Iris pigment epithelial cell (primary cell): ENCODE measurements around the gene AMOTL2.

Experiments
- DNase-seq: peaks from one replicate; pipeline ENCODE4 v3.0.0-alpha.2; 2011; ENCODE audit warnings: low read depth

Gene AMOTL2

GRCh38 chr3:134314588-134315285, 59.5 kb downstream of the AMOTL2 start:
- DNase-seq: no peak

DNA sequence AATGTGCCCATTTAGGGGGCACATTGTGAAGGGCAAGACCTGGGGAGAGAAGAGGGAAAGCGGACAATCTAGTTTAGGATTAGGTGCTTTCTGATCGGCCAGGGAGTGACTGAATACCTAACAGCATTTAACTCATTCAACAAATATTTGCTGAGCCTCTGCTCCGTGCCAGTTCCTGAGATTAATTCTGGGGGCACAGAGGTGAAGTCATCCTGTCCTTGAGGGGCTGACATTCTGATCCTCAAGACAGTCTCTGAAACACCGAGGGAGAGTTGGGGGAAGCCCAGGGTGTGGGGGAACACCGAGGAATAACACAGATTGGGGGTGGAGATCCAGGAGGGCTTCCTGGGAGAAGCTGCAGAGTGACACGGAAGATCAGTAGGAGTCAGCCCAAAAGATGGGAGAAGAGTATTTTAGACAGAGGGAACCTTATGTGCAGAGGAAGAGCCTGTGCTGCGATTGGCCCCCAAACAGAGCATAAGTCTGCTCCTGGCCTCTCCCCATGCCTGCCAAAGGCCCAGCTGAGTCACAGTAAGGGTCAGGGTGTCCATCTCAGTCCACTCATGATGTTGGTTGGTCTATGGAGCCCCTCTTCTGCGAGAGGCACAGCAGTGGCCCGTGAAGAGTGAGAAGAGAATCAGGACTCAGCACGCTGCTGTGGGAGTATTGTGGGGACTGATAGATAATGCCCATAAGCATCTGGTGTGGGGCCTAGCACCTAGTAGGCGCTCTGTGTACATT, 60.2 kb downstream of the AMOTL2 start:
- no peak for DNase-seq

GRCh38 chr3:134312873-134313846, 61.1 kb downstream of the AMOTL2 start:
- peak; percentile 81 for DNase-seq

- DNase-seq: no peak
These were observed 62.0 kb downstream of the AMOTL2 start for GRCh38 chr3:134312072-134312872.

- no peak for DNase-seq
These were observed 62.6 kb downstream of the AMOTL2 start for GRCh38 chr3:134311693-134312071.

- DNase-seq: no peak
These were observed 63.0 kb downstream of the AMOTL2 start for GRCh38 chr3:134311265-134311664.

GRCh38 chr3:134309987-134310700, 64.1 kb downstream of the AMOTL2 start:
- no peak for DNase-seq

DNA sequence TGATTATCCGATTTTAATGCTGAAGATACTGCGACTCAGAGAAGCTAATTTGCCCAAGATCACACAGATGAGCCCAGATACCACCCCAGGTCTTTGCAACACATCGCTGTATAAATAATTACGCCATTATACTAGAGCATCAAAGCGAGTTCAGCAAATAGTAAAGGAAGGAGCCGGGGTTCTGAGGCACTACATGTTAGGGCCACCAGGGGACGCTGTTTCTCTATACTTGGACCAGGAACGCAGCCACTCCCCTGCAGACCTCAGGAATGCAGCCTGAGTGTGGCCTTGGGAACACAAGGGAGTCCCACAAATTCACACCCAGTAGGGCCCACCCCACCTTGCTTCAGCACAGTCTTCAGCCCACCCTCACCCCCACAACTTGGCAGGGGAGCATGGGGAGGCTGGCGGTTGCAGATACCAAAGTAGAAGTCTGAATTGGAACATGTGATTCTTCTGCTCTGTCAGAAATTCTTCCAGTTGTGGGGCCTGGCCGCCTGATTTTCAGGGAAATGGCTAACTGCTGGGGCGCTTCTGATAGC, 65.8 kb downstream of the AMOTL2 start:
- peak; percentile 84 for DNase-seq

DNA sequence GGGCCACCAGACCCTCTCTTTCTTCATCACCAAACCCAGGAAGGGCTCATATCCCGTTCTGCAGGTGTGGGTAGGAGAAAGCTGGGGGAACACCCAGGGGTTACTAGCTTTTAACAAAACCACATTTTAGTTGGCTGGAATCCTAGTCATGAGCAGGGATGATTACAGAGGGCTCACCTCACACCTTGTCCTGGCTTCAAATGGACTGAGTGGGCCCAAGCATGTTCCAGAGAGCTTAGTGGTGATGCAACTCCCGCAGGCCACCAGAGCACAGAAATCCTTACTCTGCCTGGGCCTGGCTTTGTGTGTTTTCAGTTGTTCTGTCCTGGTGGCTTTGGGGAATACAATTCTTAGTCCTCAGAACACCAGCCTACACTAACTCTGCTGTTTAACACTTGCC, 66.8 kb downstream of the AMOTL2 start:
- DNase-seq: no peak

DNA sequence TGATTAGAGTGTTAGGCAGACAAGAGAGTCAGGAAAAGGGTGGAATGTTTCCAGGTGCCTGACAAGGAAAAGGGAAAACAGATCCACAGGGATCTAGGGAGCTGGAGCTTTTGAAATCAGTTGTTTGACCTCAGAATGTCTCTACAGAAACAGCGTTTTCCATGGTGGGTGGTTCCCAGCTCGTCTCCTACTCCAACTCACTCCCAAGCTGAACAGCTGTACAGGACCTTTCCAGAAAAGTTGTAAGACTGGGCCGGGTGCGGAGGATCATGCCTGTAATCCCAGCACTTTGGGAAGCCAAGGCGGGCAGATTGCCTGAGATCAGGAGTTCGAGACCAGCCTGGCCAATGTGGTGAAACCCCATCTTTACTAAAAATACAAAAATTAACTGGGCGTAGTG, 67.9 kb downstream of the AMOTL2 start:
- DNase-seq: no peak
